Measurements from ENCODE around the gene FARS2. TPM values are rescaled to one million over a fixed set of nuclear protein-coding genes. Genes with fewer than 3 reads are reported as not detected.

Gene FARS2
- total and polyA plus RNA-seq, 9 of the 15 experiments (the other 6 are each of a cell fraction or from before 2014, with no cell fraction given), result 16.5 to 62.2 (median 27.0) TPM

- Histone ChIP-seq H3K36me3 (ENCODE audit: control insufficient read depth, insufficient read depth, low read length) (no peaks in the 10 kb centered on the region), H3K9me3 (replicated peaks; ENCODE audit: control insufficient read depth, insufficient read depth, low read depth, low read length) (no peaks in the 10 kb centered on the region; the same call in 1 of the 2 replicates), H3K9ac (ENCODE audit: insufficient read depth in 1 of 2, low read depth in 2 of 2, low read length in 2 of 2) (no peak overlapping the region), H3K4me1 (replicated peaks in 1 of 2; ENCODE audit: control insufficient read depth in 2 of 2, insufficient read depth in 2 of 2, low read length in 2 of 2) (no peaks in the 10 kb centered on the region), H3K4me3 (no peak overlapping the region), H4K20me1 (replicated peaks; ENCODE audit: control insufficient read depth, insufficient read depth, low read length) (no peaks in the 10 kb centered on the region), H3K9me1 (ENCODE audit: control insufficient read depth, insufficient read depth, low read length) (no peaks in the 10 kb centered on the region), H3K4me2 (ENCODE audit: insufficient read depth, low read length) (no peak overlapping the region), H3K27me3 (ENCODE audit: control insufficient read depth in 2 of 2, insufficient read depth in 2 of 2, low read length in 2 of 2) (no peaks in the 10 kb centered on the region), H2AFZ (ENCODE audit: low read depth, low read length) (no peak overlapping the region), H3K27ac (ENCODE audit: extremely low read depth, low read depth, low read length) (no peak overlapping the region), H3K79me2 (ENCODE audit: control insufficient read depth, insufficient read depth, low read length) (no peaks in the 10 kb centered on the region)
- TF ChIP-seq ZNF124 (CRISPR knock-in tag; IDR thresholded peaks at IDR 0.05) (no peak), ZNF133 (CRISPR knock-in tag; IDR thresholded peaks at IDR 0.05) (no peak), NCOR1 (IDR thresholded peaks at IDR 0.05) (no peak), OTX1 (CRISPR knock-in tag; IDR thresholded peaks at IDR 0.05) (no peak), HDGF (IDR thresholded peaks at IDR 0.05) (no peak), ZNF444 (CRISPR knock-in tag; IDR thresholded peaks at IDR 0.05) (no peak), IRF9 (tag; IDR thresholded peaks at IDR 0.05) (no peak), CHD4 (IDR thresholded peaks at IDR 0.05; ENCODE audit: insufficient read depth, insufficient replicate concordance, low read depth, low read length, poor library complexity, severe bottlenecking) (no peak)
- TF ChIP-seq, protein P1, sequence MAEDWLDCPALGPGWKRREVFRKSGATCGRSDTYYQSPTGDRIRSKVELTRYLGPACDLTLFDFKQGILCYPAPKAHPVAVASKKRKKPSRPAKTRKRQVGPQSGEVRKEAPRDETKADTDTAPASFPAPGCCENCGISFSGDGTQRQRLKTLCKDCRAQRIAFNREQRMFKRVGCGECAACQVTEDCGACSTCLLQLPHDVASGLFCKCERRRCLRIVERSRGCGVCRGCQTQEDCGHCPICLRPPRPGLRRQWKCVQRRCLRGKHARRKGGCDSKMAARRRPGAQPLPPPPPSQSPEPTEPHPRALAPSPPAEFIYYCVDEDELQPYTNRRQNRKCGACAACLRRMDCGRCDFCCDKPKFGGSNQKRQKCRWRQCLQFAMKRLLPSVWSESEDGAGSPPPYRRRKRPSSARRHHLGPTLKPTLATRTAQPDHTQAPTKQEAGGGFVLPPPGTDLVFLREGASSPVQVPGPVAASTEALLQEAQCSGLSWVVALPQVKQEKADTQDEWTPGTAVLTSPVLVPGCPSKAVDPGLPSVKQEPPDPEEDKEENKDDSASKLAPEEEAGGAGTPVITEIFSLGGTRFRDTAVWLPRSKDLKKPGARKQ (CRISPR knock-in tag; IDR thresholded peaks at IDR 0.05), result no peak
- CTCF ChIA-PET (ENCODE audit: low intra/inter-chr PET ratio), result no interaction called here
- FAIRE-seq, result no peak
- intact Hi-C loops (cut with micrococcal nuclease), result no loop called here
- DNase-seq (ENCODE audit: extremely low read depth in 1 of 4, low spot score in 3 of 4), result no peak
- in situ Hi-C loops (cut with MboI), result no loop called here
- no TSS peak for BruUV-seq (replicated peaks)
- ATAC-seq, result no peak
- POLR2A ChIA-PET, result no interaction called here
- WGBS (ENCODE audit: insufficient coverage, low coverage, missing lambda C conversion rate), result 56% methylated on average over 3 of the region's 3 CpGs
Measured at GRCh38 chr6:5450073-5450472, 188.8 kb downstream of the FARS2 start.
